Trophoblast cell (in vitro differentiated cells and primary cell): ENCODE measurements around the gene CACNA2D4.

Experiments
- DNase-seq, 2 donors: peaks; one replicate each; pipeline ENCODE4 v3.0.0-alpha.2; 2016
- H2AFZ ChIP-seq: 2 replicates; pipeline ENCODE4 v1.6.1; 2013; ENCODE audit warnings: low read length, moderate library complexity, mild to moderate bottlenecking; ENCODE audit not compliant: insufficient read depth, poor library complexity
- H2AK5ac ChIP-seq: 2 replicates; pipeline ENCODE4 v1.6.1; 2013; ENCODE audit warnings: mild to moderate bottlenecking, low read length
- H2BK120ac ChIP-seq: 2 replicates; pipeline ENCODE4 v1.6.1; 2013; ENCODE audit warnings: low read length, mild to moderate bottlenecking, moderate library complexity; ENCODE audit not compliant: insufficient read depth, poor library complexity
- H2BK12ac ChIP-seq: 2 replicates; pipeline ENCODE4 v1.6.1; 2013; ENCODE audit warnings: mild to moderate bottlenecking, low read length, moderate library complexity
- H2BK5ac ChIP-seq: 2 replicates; pipeline ENCODE4 v1.6.1; 2013; ENCODE audit warnings: low read length, low read depth, moderate library complexity, mild to moderate bottlenecking; ENCODE audit not compliant: poor library complexity
- H3K14ac ChIP-seq: 2 replicates; pipeline ENCODE4 v1.6.1; 2013; ENCODE audit warnings: mild to moderate bottlenecking, low read length
- H3K18ac ChIP-seq: 2 replicates; pipeline ENCODE4 v1.6.1; 2013; ENCODE audit warnings: mild to moderate bottlenecking, low read length
- H3K23ac ChIP-seq: 2 replicates; pipeline ENCODE4 v1.6.1; 2013; ENCODE audit warnings: low read length
- H3K27ac ChIP-seq: 2 replicates; pipeline ENCODE4 v1.5.1; 2013; ENCODE audit warnings: low read depth, mild to moderate bottlenecking, inconsistent platforms, low read length, moderate library complexity
- H3K27me3 ChIP-seq: 2 replicates; pipeline ENCODE4 v1.6.1; 2013; ENCODE audit warnings: inconsistent platforms, mild to moderate bottlenecking, low read length, moderate library complexity; ENCODE audit not compliant: insufficient read depth
- H3K36me3 ChIP-seq, 2 experiments: 1 replicate in 1 of 2; 2 replicates in 1 of 2; pipeline ENCODE4 v1.6.1; 2013; ENCODE audit warnings: low read length in 2 of 2, mild to moderate bottlenecking in 2 of 2, moderate library complexity in 1 of 2; ENCODE audit not compliant: insufficient read depth in 2 of 2, control insufficient read depth in 1 of 2
- H3K4ac ChIP-seq: 2 replicates; pipeline ENCODE4 v1.6.1; 2013; ENCODE audit warnings: low read depth, mild to moderate bottlenecking, low read length, moderate library complexity
- H3K4me1 ChIP-seq, 2 experiments: 1 replicate in 1 of 2; 2 replicates in 1 of 2; pipeline ENCODE4 v1.6.1; 2013; ENCODE audit warnings: low read length in 2 of 2, mild to moderate bottlenecking in 2 of 2, moderate library complexity in 1 of 2; ENCODE audit not compliant: insufficient read depth in 2 of 2, control insufficient read depth in 1 of 2
- H3K4me2 ChIP-seq: 2 replicates; pipeline ENCODE4 v1.6.1; 2013; ENCODE audit warnings: inconsistent platforms, mild to moderate bottlenecking, low read length, moderate library complexity
- H3K4me3 ChIP-seq: 2 replicates; pipeline ENCODE4 v1.5.1; 2013; ENCODE audit warnings: mild to moderate bottlenecking, low read depth, low read length, inconsistent platforms
- H3K79me1 ChIP-seq: one replicate; pipeline ENCODE4 v1.6.1; 2013; ENCODE audit warnings: low read length
- H3K79me2 ChIP-seq: 2 replicates; pipeline ENCODE4 v1.6.1; 2013; ENCODE audit warnings: low read length, mild to moderate bottlenecking; ENCODE audit not compliant: control insufficient read depth, insufficient read depth, poor library complexity
- H3K9ac ChIP-seq: 2 replicates; pipeline ENCODE4 v1.6.1; 2013; ENCODE audit warnings: mild to moderate bottlenecking, low read length
- H3K9me3 ChIP-seq: 2 replicates; pipeline ENCODE4 v1.6.1; 2013; ENCODE audit warnings: low read depth, mild to moderate bottlenecking, control low read depth, inconsistent platforms, low read length; ENCODE audit not compliant: insufficient read depth
- H4K12ac ChIP-seq: 2 replicates; pipeline ENCODE4 v1.6.1; 2013; ENCODE audit warnings: low read depth, mild to moderate bottlenecking, low read length, moderate library complexity
- H4K8ac ChIP-seq: 2 replicates; pipeline ENCODE4 v1.6.1; 2013; ENCODE audit warnings: low read depth, mild to moderate bottlenecking, low read length, moderate library complexity
- H4K91ac ChIP-seq: one replicate; pipeline ENCODE4 v1.6.1; 2013; ENCODE audit warnings: low read depth, mild to moderate bottlenecking, low read length, moderate library complexity
- WGBS: extraction: QIAGEN DNeasy Blood & Tissue Kit; methylation state at CpG from one replicate; pipeline ENCODE4 v1.1.7; 2013; ENCODE audit warnings: missing lambda C conversion rate; ENCODE audit not compliant: insufficient read length, insufficient coverage; ENCODE audit errors: extremely low coverage; 5-methylcytosine and 5-hydroxymethylcytosine counted together

CACNA2D4 gene

GRCh38 chr12:1915082-1915968, 3.1 kb downstream of the CACNA2D4 start:
- H3K4me1 ChIP-seq: no peaks in the 10 kb centered on the region
- no peak overlapping the region for H3K14ac ChIP-seq
- no peaks in the 10 kb centered on the region for H3K79me1 ChIP-seq
- H3K9me3 ChIP-seq: no peaks in the 10 kb centered on the region
- no peak overlapping the region for H3K4me2 ChIP-seq
- no peak overlapping the region for H4K91ac ChIP-seq
- no peak overlapping the region for H4K12ac ChIP-seq
- H3K27me3 ChIP-seq: no peaks in the 10 kb centered on the region
- H3K18ac ChIP-seq: no peak overlapping the region
- no peak for DNase-seq
- H3K23ac ChIP-seq: no peak overlapping the region
- no peak overlapping the region for H3K27ac ChIP-seq
- no peaks in the 10 kb centered on the region for H3K79me2 ChIP-seq
- no peaks in the 10 kb centered on the region for H3K36me3 ChIP-seq
- no peak overlapping the region for H4K8ac ChIP-seq
- no peak overlapping the region for H2AK5ac ChIP-seq
- no peak overlapping the region for H3K4me3 ChIP-seq
- no peak overlapping the region for H3K4ac ChIP-seq
- no peak overlapping the region for H3K9ac ChIP-seq
- no peak overlapping the region for H2AFZ ChIP-seq
- WGBS: no CpG with 5 or more reads among the region's 18 CpGs
- H2BK120ac ChIP-seq: no peak overlapping the region
- H2BK12ac ChIP-seq: no peak overlapping the region
- no peak overlapping the region for H2BK5ac ChIP-seq

GRCh38 chr12:1914114-1914911, 4.1 kb downstream of the CACNA2D4 start:
- no peak overlapping the region for H2AK5ac ChIP-seq
- H2BK5ac ChIP-seq: no peak overlapping the region
- no peaks in the 10 kb centered on the region for H3K79me1 ChIP-seq
- no peak overlapping the region for H4K12ac ChIP-seq
- H2AFZ ChIP-seq: no peak overlapping the region
- no CpG with 5 or more reads among the region's 17 CpGs for WGBS
- no peak overlapping the region for H3K14ac ChIP-seq
- H3K18ac ChIP-seq: no peak overlapping the region
- H3K4ac ChIP-seq: no peak overlapping the region
- DNase-seq: no peak
- no peaks in the 10 kb centered on the region for H3K36me3 ChIP-seq
- no peaks in the 10 kb centered on the region for H3K79me2 ChIP-seq
- H2BK120ac ChIP-seq: no peak overlapping the region
- H3K27ac ChIP-seq: no peak overlapping the region
- no peak overlapping the region for H4K91ac ChIP-seq
- no peaks in the 10 kb centered on the region for H3K9me3 ChIP-seq
- H2BK12ac ChIP-seq: no peak overlapping the region
- no peak overlapping the region for H3K4me3 ChIP-seq
- no peaks in the 10 kb centered on the region for H3K27me3 ChIP-seq
- no peak overlapping the region for H3K4me2 ChIP-seq
- no peak overlapping the region for H4K8ac ChIP-seq
- no peaks in the 10 kb centered on the region for H3K4me1 ChIP-seq
- H3K9ac ChIP-seq: no peak overlapping the region
- H3K23ac ChIP-seq: no peak overlapping the region

GRCh38 chr12:1913377-1914113, 4.9 kb downstream of the CACNA2D4 start:
- no peak for DNase-seq
- Histone ChIP-seq H3K4me3 (no peak overlapping the region), H4K12ac (no peak overlapping the region), H3K4ac (no peak overlapping the region), H3K14ac (no peak overlapping the region), H4K91ac (no peak overlapping the region), H3K27me3 (no peaks in the 10 kb centered on the region), H2AK5ac (no peak overlapping the region), H3K9ac (no peak overlapping the region), H3K4me1 (no peaks in the 10 kb centered on the region), H3K36me3 (no peaks in the 10 kb centered on the region), H2AFZ (no peak overlapping the region), H3K79me2 (no peaks in the 10 kb centered on the region), H3K18ac (no peak overlapping the region), H2BK120ac (no peak overlapping the region), H3K9me3 (peaks cover 1% of the 10 kb centered on the region), H2BK12ac (no peak overlapping the region), H3K23ac (no peak overlapping the region), H3K79me1 (no peaks in the 10 kb centered on the region), H3K4me2 (no peak overlapping the region), H4K8ac (no peak overlapping the region), H3K27ac (no peak overlapping the region), H2BK5ac (no peak overlapping the region)
- WGBS: no CpG with 5 or more reads among the region's 12 CpGs

GRCh38 chr12:1912580-1913376, 5.7 kb downstream of the CACNA2D4 start:
- Histone ChIP-seq H3K27ac (no peak overlapping the region), H3K79me2 (no peaks in the 10 kb centered on the region), H4K91ac (no peak overlapping the region), H3K4ac (no peak overlapping the region), H4K8ac (no peak overlapping the region), H2BK5ac (no peak overlapping the region), H2AFZ (no peak overlapping the region), H4K12ac (no peak overlapping the region), H2BK120ac (no peak overlapping the region), H3K27me3 (no peaks in the 10 kb centered on the region), H3K14ac (no peak overlapping the region), H3K79me1 (no peaks in the 10 kb centered on the region), H2AK5ac (no peak overlapping the region), H3K18ac (no peak overlapping the region), H3K9me3 (peaks cover 1% of the 10 kb centered on the region), H3K4me1 (no peaks in the 10 kb centered on the region), H3K36me3 (no peaks in the 10 kb centered on the region), H3K4me3 (peak overlapping the region; percentile 47), H2BK12ac (no peak overlapping the region), H3K9ac (no peak overlapping the region), H3K23ac (no peak overlapping the region), H3K4me2 (no peak overlapping the region)
- WGBS: no CpG with 5 or more reads among the region's 18 CpGs
- DNase-seq: peak; percentile 33 to 52
